ENCODE results near the gene GRP. TPM values are rescaled to one million over a fixed set of nuclear protein-coding genes. Genes with fewer than 3 reads are reported as not detected.

Gene GRP
- total RNA-seq, 1 donor from 2014 or later: not detected

GRCh38 chr18:59231114-59231513 is 11.2 kb downstream of the GRP start:
- Histone ChIP-seq H3K4me3 (ENCODE audit: insufficient read depth, low read depth, low read length) (no peak overlapping the region), H3K27ac (ENCODE audit: low read depth, low read length) (no peak overlapping the region), H2AFZ (ENCODE audit: low read depth, low read length) (no peak overlapping the region), H3K4me1 (ENCODE audit: insufficient read depth, low read length) (no peaks in the 10 kb centered on the region), H4K20me1 (ENCODE audit: insufficient read depth, low read length) (no peaks in the 10 kb centered on the region), H3K9me3 (ENCODE audit: insufficient read depth, low read depth, low read length) (no peaks in the 10 kb centered on the region), H3K79me2 (ENCODE audit: insufficient read depth, low read length) (no peaks in the 10 kb centered on the region), H3K4me2 (ENCODE audit: low read length) (no peak overlapping the region), H3K36me3 (ENCODE audit: insufficient read depth, low read length) (no peaks in the 10 kb centered on the region), H3K9ac (ENCODE audit: low read length) (no peak overlapping the region), H3K27me3 (ENCODE audit: insufficient read depth, low read length) (peaks cover 45% of the 10 kb centered on the region)
- H3K27me3 Mint-ChIP-seq (ENCODE audit: low read depth, unreplicated experiment): peaks cover 47% of the 10 kb centered on the region
- no peak for DNase-seq (ENCODE audit: low read depth)
- H3K4me3 Mint-ChIP-seq (ENCODE audit: unreplicated experiment): no peak overlapping the region
- FAIRE-seq: no peak
- no peak for TF ChIP-seq EZH2 (IDR thresholded peaks at IDR 0.05; ENCODE audit: insufficient read depth, low read length)
- no peak for TF ChIP-seq CTCF (IDR thresholded peaks at IDR 0.05; ENCODE audit: insufficient read depth, low read depth, low read length)
- no peaks in the 10 kb centered on the region for H3K4me1 Mint-ChIP-seq (ENCODE audit: low read depth, unreplicated experiment)
- no peak overlapping the region for H3K27ac Mint-ChIP-seq (ENCODE audit: unreplicated experiment)
- H3K9me3 Mint-ChIP-seq (ENCODE audit: unreplicated experiment): no peaks in the 10 kb centered on the region
- peaks cover 2% of the 10 kb centered on the region for H3K36me3 Mint-ChIP-seq (ENCODE audit: low read depth, unreplicated experiment)

- FAIRE-seq: no peak
- H3K4me2 ChIP-seq (ENCODE audit: low read length): no peak overlapping the region
Measured at GRCh38 chr18:59231877-59232276, 11.9 kb downstream of the GRP start.

More at GRCh38 chr18:59231877-59232276, 11.9 kb downstream of the GRP start:
- Histone ChIP-seq H3K79me2 (ENCODE audit: insufficient read depth, low read length) (no peaks in the 10 kb centered on the region), H4K20me1 (ENCODE audit: insufficient read depth, low read length) (no peaks in the 10 kb centered on the region), H3K4me3 (ENCODE audit: insufficient read depth, low read depth, low read length) (no peak overlapping the region), H3K9ac (ENCODE audit: low read length) (no peak overlapping the region), H3K4me1 (ENCODE audit: insufficient read depth, low read length) (no peaks in the 10 kb centered on the region), H3K27ac (ENCODE audit: low read depth, low read length) (no peak overlapping the region), H3K36me3 (ENCODE audit: insufficient read depth, low read length) (no peaks in the 10 kb centered on the region), H3K27me3 (ENCODE audit: insufficient read depth, low read length) (peaks cover 42% of the 10 kb centered on the region), H3K9me3 (ENCODE audit: insufficient read depth, low read depth, low read length) (no peaks in the 10 kb centered on the region), H2AFZ (ENCODE audit: low read depth, low read length) (no peak overlapping the region)
- Mint-ChIP-seq H3K27me3 (ENCODE audit: low read depth, unreplicated experiment) (peaks cover 44% of the 10 kb centered on the region), H3K9me3 (ENCODE audit: unreplicated experiment) (no peaks in the 10 kb centered on the region), H3K4me3 (ENCODE audit: unreplicated experiment) (no peak overlapping the region), H3K36me3 (ENCODE audit: low read depth, unreplicated experiment) (peaks cover 2% of the 10 kb centered on the region), H3K4me1 (ENCODE audit: low read depth, unreplicated experiment) (no peaks in the 10 kb centered on the region), H3K27ac (ENCODE audit: unreplicated experiment) (no peak overlapping the region)
- no peak for DNase-seq (ENCODE audit: low read depth)
- TF ChIP-seq CTCF (IDR thresholded peaks at IDR 0.05; ENCODE audit: insufficient read depth, low read depth, low read length) (no peak), EZH2 (IDR thresholded peaks at IDR 0.05; ENCODE audit: insufficient read depth, low read length) (no peak)

Data from astrocyte (in vitro differentiated cells and primary cell).